GM19452 (cell line): Measurements from ENCODE around the gene SLC26A8.
"Not testable (repeated sequence)": the region's sequence is repeated elsewhere in the genome, so short reads cannot be mapped to it uniquely, and the experiment has no call there.

ENCODE experiments used
- ATAC-seq: cut with Tn5 transposase; IDR thresholded peaks from one replicate; pipeline ENCODE4 v1.9.1; 2021; ENCODE audit not compliant: unreplicated experiment

Gene SLC26A8

DNA sequence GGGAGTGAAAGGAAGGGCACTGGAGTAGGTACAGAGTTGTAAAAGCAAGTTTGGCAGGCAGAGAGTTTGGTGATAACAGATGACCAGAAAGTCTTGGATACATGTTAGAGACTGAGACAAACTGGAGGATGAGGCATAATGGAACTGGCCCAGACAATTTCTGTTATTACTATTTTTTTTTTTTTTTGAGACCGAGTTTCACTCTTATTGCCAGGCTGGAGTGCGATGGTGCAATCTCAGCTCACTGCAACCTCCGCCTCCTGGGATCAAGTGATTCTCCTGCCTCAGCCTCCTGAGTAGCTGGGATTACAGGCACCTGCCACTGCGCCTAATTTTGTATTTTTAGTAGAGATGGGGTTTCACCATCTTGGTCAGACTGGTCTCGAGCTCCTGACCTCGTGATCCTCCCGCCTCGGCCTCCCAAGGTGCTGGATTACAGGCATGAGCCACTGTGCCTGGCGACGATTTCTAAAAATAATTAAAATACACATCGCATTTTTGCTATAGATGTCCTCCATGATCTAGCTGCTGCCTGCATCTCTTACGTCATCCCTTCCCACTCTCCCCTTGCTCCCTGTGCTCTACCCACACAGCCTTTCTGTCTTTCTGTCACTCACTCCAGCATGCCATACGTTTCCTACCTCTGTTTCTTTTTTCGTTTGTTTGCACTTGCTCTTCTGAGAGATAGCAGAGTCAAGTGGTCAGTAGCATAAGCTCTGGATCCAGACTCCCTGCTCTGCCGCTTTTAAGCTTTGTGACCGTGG, 26.7 kb upstream of the SLC26A8 start:
- no peak for ATAC-seq

DNA sequence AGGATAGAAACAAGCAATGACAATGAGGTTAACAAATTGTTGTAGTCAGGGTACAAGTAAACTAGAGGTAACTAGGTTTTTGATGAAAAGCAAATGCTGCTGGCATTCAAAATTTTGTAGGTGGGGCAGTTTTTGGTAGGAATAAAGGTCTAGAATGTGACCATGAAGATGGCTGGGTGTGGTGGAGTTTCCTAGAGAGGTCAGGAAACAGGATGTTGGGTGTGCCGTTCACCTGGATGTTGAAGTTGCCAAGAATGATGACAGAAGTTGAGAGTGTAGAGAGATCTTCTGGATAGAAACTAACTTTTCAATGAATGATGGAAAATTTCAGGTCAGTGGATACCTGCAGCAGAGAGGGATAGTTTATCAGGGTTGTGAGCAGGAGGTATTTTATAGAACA, 25.9 kb upstream of the SLC26A8 start:
- ATAC-seq = no peak

DNA sequence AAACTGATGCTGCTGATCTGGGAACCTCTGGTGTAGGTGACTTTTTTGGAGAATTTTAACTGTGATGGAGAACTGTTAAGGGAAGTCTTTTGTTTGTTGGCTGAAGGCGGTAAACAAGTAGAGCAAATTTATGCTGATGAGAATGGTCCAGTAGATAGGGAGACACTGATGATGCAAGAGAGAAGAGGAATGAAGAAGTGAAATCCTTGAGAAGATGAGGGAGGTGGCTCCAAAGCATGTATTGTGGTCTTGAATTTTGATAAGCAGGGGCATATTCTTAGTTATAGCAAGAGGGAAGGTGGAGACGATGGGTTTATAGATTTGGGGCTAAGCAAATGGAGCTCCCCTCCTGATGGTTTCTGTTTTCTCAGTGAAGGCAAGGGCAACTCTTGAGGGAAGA, 25.1 kb upstream of the SLC26A8 start:
- no peak for ATAC-seq

DNA sequence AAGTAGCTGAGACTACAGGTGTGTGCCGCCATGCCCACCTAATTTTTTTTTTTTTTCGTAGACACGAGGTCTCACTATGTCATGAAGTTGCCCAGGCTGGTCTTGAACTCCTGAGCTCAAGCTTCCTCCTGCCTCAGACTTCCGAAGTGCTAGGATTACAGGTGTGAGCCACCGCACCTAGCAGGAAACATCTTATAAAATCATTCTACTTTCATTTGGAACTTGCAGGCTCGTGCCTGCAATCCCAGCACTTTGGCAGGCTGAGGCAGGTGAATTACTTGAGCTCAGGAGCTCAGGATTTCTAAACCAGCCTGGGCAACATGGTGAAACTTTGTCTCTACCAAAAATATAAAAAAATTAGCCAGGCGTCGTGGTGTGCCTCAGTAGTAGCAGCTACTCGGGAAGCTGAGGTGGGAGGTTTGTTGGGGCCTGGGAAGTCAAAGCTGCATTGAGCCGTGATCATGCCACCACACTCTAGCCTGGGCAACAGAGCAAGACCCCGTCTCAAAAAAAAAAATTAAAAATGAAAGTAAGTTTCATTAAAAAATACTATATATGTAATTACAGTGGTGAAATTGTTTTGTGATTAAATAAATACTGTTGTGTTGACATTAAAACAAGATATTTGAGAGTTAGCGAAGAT, 18.3 kb upstream of the SLC26A8 start:
- ATAC-seq = no peak

DNA sequence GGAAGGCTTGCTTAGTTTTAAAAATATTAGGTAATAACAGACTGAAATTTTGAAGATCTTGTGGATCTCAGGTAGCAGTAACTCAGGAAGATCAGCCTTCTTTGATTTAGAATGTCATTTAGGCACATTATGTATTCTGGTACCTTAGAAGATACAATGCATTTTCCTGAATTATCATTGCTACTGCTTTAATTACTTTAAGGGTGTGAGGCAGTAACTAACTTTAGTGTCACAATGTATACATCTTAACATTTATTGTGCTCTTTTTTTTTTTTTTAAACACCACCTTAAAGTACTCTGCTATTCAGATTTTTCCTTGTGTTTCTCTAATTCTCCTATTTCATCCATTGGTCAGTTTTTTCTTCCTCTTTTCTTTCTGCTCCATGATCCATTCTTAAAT, 16.5 kb upstream of the SLC26A8 start:
- no peak for ATAC-seq

DNA sequence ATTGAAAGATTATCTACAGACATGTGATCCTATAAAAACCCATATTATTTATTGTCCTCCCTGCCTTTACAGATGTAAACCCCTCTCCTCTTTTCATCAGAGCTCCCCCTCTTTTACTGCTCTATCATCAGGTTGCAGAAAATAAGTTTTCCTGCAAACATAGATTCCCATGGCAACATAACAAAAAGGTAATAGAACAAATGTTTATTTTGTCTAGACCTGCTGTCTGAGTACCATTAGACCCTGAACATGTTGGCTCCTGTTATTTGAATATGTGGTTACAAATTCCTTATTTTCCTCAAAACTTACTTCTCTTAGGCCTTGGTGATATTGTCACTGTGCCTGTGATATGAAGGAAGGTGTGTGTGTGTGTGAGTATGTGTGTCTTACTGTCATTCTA, 14.7 kb upstream of the SLC26A8 start:
- no peak for ATAC-seq

DNA sequence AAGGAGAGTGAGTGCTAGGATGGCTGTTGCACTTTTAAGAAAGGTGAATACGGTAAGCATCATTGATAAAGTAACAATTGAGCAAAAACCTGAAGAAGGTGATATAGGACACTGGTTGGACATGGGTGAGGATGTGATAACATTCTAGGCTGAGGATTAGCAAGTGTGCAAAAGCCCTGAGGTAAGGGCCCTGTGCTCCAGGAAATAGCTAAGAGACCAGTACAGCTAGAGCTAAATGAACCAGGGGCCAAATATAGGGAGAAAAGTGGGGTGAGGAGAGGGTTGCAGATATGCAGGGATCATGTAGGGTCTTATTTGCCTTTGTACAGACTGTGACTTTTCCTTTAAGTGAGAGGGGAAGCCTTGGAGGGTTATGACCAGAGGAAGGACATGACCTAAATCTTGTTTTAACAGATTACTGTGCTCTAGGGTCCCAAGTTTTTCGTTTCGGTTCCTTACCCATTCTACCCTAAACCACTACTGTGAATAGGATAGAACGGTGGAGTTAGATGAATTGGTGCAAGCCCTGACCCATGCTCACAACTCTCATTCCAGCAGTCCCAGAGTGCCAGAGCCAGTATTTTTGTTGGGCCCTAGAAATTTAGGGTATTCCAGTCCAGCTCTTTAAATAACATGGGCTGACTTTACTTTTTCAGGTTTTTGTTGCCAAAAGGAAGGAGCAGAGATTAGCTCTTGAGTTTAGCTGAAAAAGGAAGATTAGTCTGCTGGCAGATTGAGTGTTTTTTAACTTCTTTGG, 13.9 kb upstream of the SLC26A8 start:
- ATAC-seq = no peak

DNA sequence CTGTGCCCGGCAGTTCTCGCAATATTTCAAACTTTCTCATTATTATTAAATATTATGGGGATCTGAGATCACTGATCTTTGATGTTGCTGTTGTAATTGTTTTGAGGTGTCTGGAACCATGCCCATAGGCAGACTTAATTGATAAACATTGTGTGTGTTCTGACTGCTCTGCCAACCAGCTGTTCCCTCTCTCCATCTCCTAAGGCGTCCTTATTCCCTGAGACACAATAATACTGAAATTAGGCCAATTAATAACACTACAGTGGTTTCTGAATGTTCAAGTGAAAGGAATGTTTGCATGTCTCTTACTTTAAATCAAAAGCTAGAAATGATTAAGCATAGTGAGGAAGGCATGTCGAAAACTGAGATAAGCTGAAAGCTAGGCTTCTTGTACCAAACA, 10.8 kb upstream of the SLC26A8 start:
- no peak for ATAC-seq

DNA sequence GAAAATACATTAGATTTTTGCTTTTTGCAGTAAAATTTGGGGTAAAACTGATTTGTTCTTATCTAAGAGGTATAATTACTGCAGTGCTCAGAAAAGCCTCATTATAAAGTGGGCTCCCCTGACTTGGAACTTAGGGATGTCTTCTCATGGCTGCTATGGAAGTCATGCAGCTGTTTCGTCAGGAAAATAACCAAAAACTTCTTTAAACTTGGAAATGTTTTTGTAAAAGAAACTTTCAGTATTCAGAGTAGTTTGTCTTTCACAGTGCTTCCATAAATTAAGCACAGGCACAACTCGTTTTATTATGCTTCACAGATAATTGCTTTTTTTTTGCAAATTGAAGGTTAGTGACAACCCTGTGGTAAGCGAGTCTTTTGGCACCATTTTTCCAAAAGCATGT, 10.0 kb upstream of the SLC26A8 start:
- no peak for ATAC-seq

DNA sequence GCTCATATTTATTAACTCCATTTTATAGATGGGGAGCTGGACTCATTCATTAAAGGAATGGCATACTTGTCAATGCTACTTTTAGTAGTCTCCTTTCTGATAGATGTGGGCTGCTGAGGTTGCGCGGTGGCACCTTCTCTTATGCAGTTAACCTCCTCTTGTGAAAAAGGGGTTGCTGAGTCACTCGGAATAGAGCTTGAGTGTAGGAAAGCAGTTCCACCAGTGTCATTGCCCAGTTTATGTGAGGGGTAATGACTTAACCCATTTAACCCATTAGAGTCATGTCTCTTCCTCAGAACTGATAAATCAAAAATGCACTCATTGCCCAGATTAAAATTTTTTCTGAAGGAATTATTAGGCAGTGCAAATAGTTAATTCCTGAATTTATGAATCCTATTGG, 9.5 kb upstream of the SLC26A8 start:
- ATAC-seq = no peak

DNA sequence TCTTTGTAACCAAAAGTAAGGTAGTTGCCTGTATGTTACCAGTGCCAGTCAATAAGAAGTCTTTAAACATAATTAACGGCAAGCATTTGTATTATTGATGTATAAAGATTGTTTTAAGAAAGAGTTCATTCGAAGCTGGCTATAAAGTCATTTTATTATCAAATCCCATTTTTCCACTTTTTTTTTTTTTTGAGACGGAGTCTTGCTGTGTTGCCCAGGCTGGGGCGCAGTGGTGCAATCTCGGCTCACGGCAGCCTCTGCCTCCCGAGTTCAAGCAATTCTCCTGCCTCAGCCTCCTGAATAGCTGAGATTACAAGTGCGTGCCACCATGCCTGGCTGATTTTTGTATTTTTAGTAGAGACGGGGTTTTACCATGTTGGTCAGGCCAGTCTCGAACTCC, 8.7 kb upstream of the SLC26A8 start:
- not testable (repeated sequence) for ATAC-seq

DNA sequence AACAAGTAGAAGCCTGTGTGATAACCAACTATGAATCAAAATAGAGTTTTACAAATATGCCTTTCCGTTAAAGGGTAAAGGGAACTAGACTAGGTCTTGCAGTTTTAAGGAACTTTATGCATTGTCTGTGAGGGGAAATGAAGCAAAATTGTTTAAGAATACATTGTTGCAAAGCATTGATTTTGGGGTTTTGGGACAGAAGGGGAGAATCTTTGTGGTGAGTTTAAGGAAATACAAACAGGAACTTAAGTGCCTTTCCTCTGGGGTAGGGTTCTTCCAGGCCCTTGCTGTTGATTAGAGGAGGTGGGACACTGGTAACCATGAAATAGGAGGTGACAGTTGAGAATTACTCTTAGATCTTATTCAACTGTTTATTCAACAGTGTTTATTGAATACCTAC, 7.8 kb upstream of the SLC26A8 start:
- ATAC-seq = no peak

DNA sequence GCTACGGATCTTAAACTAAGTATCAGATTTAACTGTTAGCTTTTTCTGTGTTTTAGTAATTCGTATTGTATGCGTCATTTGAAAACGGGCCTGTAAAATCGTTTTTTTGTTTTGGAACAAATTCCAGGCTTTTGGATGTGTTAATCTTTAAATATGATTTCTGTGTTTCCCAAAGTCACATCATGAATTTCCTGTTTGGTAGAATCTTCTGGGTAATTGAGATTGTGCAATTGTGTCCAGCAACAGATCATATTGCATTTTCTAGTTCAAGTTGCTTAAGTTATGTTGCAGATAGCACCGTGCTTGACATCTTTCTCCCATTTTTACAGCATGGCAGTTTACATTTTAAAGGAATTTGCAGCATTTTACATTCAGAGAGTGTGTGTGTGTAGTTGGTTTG, 5.0 kb upstream of the SLC26A8 start:
- no peak for ATAC-seq

DNA sequence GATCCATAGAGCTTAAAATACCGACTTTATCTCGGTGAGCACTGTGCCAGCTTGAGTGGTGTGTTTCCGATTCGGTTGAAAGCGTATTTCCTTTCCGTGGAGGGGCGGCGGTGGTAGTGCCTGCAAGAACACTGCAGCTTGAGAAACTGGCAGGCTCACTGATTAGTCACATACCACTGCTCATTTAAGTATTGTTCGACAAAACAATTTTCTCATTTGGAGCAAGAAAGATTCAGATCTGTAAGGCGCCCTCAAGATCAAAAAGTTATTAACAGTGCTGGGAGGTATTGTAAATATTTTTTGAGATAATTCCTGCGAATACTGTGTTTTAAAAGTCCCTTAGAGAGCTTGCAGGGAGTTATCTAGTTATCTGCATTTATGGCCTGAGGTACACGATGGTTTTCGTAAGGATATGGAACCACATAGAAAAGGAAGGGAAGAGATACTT, 4.5 kb upstream of the SLC26A8 start:
- no peak for ATAC-seq

DNA sequence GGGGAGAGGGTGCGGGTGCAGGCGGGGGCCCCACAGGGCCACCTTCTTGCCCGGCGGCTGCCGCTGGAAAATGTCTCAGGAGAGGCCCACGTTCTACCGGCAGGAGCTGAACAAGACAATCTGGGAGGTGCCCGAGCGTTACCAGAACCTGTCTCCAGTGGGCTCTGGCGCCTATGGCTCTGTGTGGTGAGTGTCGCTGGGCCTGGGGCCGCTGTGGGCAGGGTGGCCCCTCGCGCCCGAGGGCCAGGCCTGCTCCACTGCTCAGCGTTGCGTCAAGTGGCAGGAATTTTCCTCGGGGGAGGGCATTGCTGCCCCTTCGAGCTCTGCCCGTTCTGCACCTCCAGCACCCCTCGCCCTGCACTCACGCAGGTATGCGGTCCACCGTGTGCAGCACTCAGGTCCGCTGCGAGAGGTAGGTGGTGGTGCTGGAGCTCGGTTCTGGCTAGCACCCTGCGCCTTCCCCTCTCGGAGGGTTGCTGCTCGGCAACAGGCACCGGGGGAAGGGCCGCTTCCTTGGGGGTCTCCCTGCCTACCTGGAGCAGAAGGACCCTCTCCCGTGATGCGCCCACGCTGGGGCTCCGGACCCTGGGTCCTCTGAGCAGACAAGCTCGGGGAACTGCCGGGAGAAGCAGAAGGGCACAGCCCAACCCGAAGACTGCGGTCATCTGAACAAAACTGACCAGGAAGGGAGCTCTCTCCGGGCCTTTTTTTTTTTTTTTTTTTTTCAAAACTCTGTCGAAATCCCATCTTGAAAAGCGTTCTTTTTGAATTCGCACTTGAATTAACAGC, 3.8 kb upstream of the SLC26A8 start:
- ATAC-seq = peak; percentile 32

DNA sequence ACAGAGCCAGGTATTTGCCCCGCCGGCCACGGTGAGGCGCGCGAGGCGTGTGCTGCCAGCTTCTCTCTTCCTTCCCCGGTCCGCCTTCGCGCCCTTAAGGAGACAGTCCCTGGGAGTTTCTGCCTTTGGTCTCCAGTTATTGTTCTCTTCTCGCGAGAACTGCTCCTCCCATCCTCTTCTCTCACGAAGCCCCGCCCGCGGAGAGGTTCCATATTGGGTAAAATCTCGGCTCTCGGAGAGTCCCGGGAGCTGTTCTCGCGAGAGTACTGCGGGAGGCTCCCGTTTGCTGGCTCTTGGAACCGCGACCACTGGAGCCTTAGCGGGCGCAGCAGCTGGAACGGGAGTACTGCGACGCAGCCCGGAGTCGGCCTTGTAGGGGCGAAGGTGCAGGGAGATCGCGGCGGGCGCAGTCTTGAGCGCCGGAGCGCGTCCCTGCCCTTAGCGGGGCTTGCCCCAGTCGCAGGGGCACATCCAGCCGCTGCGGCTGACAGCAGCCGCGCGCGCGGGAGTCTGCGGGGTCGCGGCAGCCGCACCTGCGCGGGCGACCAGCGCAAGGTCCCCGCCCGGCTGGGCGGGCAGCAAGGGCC, 3.2 kb upstream of the SLC26A8 start, which contains the start of gene MAPK14:
Gene MAPK14 (plus strand): TSS at position 308 of the 587 bp plus-strand sequence. CDS start 350 bp downstream, outside the sequence.
- peak; percentile 82 for ATAC-seq

DNA sequence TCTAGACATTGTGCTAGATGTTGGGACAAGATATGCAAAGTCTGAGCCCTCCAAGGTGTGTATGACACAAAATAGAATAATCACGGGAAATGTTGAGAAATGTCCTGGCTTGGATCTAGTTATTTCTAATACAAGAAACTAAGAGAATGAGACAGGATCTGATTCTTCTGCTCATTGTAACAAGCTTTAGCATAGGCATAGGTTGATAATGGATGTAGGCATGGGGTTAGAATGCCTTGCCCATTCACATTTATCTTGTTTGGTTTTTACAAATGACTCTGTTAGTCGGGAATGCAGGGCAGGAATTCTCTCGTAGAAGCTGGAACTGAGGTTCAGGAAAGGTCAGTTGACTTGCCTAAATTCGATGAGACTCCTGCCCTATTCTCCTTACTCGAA, 1.5 kb upstream of the SLC26A8 start:
- no peak for ATAC-seq

DNA sequence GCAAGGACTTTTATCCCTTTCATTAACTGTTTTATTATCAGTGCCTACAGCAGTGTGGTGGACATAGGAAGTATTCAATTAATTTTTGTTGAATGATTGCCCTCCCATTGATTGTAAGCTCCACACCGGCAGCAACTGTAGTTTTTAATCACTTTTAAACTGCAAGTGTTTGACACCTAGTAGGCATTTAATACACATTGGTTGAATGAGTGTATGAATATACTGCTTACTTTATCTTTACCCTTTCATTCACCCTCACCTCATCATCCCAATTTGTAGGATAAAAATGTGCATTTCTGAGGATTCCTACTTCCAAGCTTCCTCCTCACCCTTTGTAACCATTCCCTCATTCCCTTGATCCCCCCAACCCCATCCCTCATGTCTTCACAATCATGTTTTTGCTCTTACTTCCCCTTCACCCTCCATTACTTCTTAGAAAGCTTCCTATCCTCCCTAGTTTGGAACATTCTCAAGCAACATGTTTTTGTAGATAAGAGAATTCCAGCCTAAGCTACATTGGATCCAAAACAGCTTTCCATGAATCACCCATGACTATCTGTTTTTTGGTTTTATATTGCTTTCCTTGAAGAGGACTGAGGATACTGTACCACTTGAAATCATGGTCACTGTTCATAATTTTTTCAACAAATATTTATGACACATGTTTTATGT, 955 bp upstream of the SLC26A8 start:
- ATAC-seq = no peak

DNA sequence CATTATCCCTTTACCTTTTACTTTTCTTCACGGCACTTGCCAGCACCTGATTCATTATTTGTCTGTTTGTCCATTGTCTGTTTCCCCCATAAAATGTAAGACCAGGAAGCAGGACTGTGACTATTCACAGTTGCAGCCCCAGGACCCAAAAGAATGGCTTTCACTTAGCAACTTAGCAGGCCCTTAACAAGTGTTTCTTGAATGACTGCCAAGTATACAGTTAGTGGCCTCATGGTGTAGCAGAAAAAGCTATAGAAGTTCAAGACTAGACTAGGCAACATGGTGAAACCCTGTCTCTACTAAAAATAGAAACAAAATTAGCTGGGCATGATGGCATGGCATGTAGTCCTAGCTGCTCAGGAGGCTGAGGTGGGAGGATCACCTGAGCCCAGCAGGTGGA, 4.3 kb downstream of the SLC26A8 start:
- no peak for ATAC-seq

DNA sequence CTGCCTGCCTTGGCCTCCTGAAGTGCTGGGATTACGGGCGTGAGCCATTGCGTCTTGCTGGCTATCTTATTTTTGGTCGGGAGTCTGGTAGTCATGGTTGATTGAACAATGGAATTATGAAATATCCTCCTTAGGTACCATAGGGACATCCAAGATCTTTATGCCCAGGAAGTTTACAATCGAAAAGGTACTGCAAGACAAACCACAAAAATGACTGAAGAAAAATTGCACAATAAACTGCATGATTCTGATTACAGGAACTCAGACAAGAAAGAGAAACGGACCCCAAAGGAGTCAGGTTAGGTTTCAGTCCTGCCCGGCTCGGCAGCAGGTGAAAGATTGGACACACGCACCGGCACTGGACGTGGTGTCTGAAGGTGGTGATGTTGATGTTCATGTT, 5.3 kb downstream of the SLC26A8 start:
- ATAC-seq = no peak
